ENCODE measurements around the gene CLCNKB. TPM values are rescaled to one million over a fixed set of nuclear protein-coding genes. Genes with fewer than 3 reads are reported as not detected.
A peak's percentile ranks its signal among the peaks of the same experiment; 100 is the strongest.

CLCNKB gene
- total and polyA plus RNA-seq, 12 donors: 0.57 to 3.4 (median 2.0) TPM

GRCh38 chr1:16077406-16078245 lies 34.0 kb downstream of the CLCNKB start:
- no peak for DNase-seq
- no peaks in the 10 kb centered on the region for H3K9me3 ChIP-seq
- intact Hi-C loops (cut with DNase I): loop anchor here in 9 of 10 donors (1.0 to 10.0 kb wide), 8 partner anchors 110 to 290 kb away; partner anchors contain the start of gene SZRD1 (in 3 of the 9)
- WGBS, 2 donors: 84 to 89% methylated on average over 12 of the region's 12 CpGs
- no peak for TF ChIP-seq CTCF (IDR thresholded peaks at IDR 0.05)
- H3K4me1 ChIP-seq: peaks cover 9 to 65% (median 40%) of the 10 kb centered on the region in 9 donors
- ATAC-seq: no peak
- H3K4me3 ChIP-seq: no peak overlapping the region
- peak overlapping the region in 5 of 10 donors; percentile 25 to 65 (median 52) for H3K27ac ChIP-seq
- H3K36me3 ChIP-seq: no peaks in the 10 kb centered on the region
- H3K27me3 ChIP-seq: peaks cover 0 to 22% (median 6%) of the 10 kb centered on the region in 7 donors

GRCh38 chr1:16078925-16079656 lies 35.5 kb downstream of the CLCNKB start:
- peak overlapping the region in 4 of 10 donors; percentile 4 to 32 (median 10) for H3K27ac ChIP-seq
- no peaks in the 10 kb centered on the region for H3K9me3 ChIP-seq
- peaks cover 2 to 68% (median 31%) of the 10 kb centered on the region in 9 donors for H3K4me1 ChIP-seq
- ATAC-seq (peak; percentile 40 to 82 (median 66)), DNase-seq (peak; percentile 76 to 79)
- peaks cover 0 to 10% (median 0%) of the 10 kb centered on the region in 7 donors for H3K27me3 ChIP-seq
- TF ChIP-seq CTCF (IDR thresholded peaks at IDR 0.05): peak; percentile 83 to 93 (median 89)
- H3K4me3 ChIP-seq: peak overlapping the region in 2 of 10 donors; percentile 15 to 29
- intact Hi-C loops (cut with DNase I): loop anchor here (1.0 to 10.0 kb wide), 9 partner anchors 108 to 288 kb away; partner anchors contain the start of gene SZRD1 (in 3 of the 10)
- H3K36me3 ChIP-seq: no peaks in the 10 kb centered on the region
- WGBS, 2 donors: 36 to 38% methylated on average over 10 of the region's 10 CpGs

- Histone ChIP-seq H3K4me1 (peaks cover 5 to 69% (median 26%) of the 10 kb centered on the region in 9 donors), H3K4me3 (no peak overlapping the region), H3K36me3 (no peaks in the 10 kb centered on the region), H3K27ac (no peak overlapping the region), H3K27me3 (no peaks in the 10 kb centered on the region), H3K9me3 (no peaks in the 10 kb centered on the region)
- no peak for TF ChIP-seq CTCF (IDR thresholded peaks at IDR 0.05)
- WGBS, 2 donors: 84% methylated on average over 5 of the region's 5 CpGs
- DNase-seq (no peak), ATAC-seq (no peak)
- intact Hi-C loops (cut with DNase I): loop anchor here in 7 of 10 donors (2.0 to 10.0 kb wide), 8 partner anchors 47 to 282 kb away; partner anchors contain the start of gene CPLANE2 (in 1 of the 7)
Measured at GRCh38 chr1:16080422-16081150, 37.0 kb downstream of the CLCNKB start.

Measured in heart right ventricle (tissue), 16 donors.